Measurements from ENCODE around the gene AK2.
"Not testable (repeated sequence)": the region's sequence is repeated elsewhere in the genome, so short reads cannot be mapped to it uniquely, and the experiment has no call there.

AK2 gene

DNA sequence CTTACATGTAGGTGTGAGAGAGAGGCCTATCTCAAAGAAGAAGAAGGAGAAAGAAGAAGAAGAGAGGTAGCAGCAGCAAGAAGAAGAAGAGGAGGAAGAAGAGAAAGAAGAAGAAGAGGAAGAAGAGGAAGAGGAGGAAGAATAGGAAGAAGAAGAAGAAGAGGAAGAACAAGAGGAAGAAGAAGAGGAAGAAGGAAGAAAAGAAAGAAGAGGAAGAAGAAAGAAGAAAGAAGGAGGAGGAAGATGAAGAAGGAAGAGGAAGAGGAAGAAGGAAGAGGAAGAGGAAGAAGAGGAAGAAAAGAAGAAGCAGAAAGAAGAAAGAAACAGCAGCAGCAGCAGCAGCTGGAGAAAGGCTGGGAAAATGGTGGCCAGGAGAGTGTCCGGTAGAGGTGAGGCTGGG, 33.9 kb upstream of the AK2 start:
- no peak overlapping the region for H3K9ac ChIP-seq (ENCODE audit: low read depth, low read length)
- H3K9me3 ChIP-seq (ENCODE audit: control insufficient read depth, insufficient read depth, low read length), result no peaks in the 10 kb centered on the region
- H3K4me1 ChIP-seq (ENCODE audit: control insufficient read depth, insufficient read depth, low read length), result no peaks in the 10 kb centered on the region
- no peak overlapping the region for H3K4me3 ChIP-seq (ENCODE audit: low read depth, low read length)
- H3K27me3 ChIP-seq (ENCODE audit: control insufficient read depth, insufficient read depth, low read length), result no peaks in the 10 kb centered on the region
- no peaks in the 10 kb centered on the region for H3K36me3 ChIP-seq (ENCODE audit: control insufficient read depth, insufficient read depth, low read length)

DNA sequence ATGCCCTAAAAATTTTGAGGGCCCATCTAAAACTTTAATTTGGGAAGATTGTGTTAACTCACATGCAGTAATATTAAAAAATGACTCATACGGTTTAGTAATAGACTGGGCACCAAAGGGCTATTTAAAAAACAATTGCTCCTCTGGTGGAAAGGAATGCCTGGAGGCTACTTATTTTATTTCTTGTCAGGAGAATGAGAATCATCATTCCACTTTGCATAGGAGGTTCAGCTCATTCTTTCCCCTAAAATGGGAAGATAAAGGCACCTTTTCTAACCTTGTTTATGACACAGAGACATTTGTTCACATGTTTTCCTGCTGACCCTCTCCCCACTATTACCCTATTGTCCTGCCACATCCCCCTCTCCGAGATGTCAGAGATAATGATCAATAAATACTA, 31.4 kb upstream of the AK2 start:
- H3K9ac ChIP-seq (ENCODE audit: low read depth, low read length); H3K4me3 ChIP-seq (ENCODE audit: low read depth, low read length); H3K4me1 ChIP-seq (ENCODE audit: control insufficient read depth, insufficient read depth, low read length); H3K27me3 ChIP-seq (ENCODE audit: control insufficient read depth, insufficient read depth, low read length); H3K9me3 ChIP-seq (ENCODE audit: control insufficient read depth, insufficient read depth, low read length); H3K36me3 ChIP-seq (ENCODE audit: control insufficient read depth, insufficient read depth, low read length): not testable (repeated sequence)

DNA sequence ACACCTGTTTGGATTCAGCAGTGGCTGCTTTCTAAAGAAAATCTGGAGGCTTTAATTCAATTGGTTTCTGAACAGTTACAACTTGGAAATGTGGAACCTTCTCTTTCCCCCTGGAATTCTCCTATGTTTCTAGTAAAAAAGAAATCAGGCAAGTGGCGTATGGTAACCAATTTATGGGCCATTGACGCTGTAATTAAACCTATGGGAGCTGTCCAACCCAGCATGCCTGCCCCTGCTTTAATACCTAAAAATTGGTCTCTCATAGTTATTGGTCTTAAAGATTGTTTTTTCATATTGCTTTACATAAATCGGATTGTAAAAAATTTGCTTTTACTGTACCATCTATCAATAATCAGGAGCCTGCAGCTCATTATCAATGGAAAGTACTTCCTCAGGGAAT, 29.8 kb upstream of the AK2 start:
- not testable (repeated sequence) for H3K4me1 ChIP-seq (ENCODE audit: control insufficient read depth, insufficient read depth, low read length)

DNA sequence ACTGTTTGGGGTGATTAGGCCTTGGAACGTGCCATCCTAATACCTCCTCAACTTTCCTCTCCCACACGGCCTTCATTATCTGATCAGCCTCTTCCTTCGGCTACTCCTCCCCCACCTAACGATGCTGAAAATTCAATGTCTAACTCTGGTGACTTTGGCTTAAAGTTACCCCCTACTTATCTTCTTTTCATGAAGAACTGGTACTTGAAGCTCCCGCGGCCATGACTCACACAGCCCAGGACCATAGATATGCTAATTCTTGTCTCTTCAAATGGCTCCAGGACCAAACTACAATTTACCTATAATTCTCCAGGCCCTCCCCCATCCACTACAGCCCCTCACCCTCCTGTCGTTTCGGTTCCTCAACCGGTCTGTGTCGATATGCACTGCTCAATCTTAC, 28.6 kb upstream of the AK2 start:
- H3K4me1 ChIP-seq (ENCODE audit: control insufficient read depth, insufficient read depth, low read length), result no peaks in the 10 kb centered on the region
- no peaks in the 10 kb centered on the region for H3K36me3 ChIP-seq (ENCODE audit: control insufficient read depth, insufficient read depth, low read length)
- no peak overlapping the region for H3K9ac ChIP-seq (ENCODE audit: low read depth, low read length)
- H3K9me3 ChIP-seq (ENCODE audit: control insufficient read depth, insufficient read depth, low read length), result peaks cover 3% of the 10 kb centered on the region
- H3K27me3 ChIP-seq (ENCODE audit: control insufficient read depth, insufficient read depth, low read length), result no peaks in the 10 kb centered on the region
- no peak overlapping the region for H3K4me3 ChIP-seq (ENCODE audit: low read depth, low read length)

More for the DNA sequence above, 29.8 kb upstream of the AK2 start:
- not testable (repeated sequence) for H3K9me3 ChIP-seq (ENCODE audit: control insufficient read depth, insufficient read depth, low read length); H3K4me3 ChIP-seq (ENCODE audit: low read depth, low read length); H3K27me3 ChIP-seq (ENCODE audit: control insufficient read depth, insufficient read depth, low read length); H3K36me3 ChIP-seq (ENCODE audit: control insufficient read depth, insufficient read depth, low read length); H3K9ac ChIP-seq (ENCODE audit: low read depth, low read length)

DNA sequence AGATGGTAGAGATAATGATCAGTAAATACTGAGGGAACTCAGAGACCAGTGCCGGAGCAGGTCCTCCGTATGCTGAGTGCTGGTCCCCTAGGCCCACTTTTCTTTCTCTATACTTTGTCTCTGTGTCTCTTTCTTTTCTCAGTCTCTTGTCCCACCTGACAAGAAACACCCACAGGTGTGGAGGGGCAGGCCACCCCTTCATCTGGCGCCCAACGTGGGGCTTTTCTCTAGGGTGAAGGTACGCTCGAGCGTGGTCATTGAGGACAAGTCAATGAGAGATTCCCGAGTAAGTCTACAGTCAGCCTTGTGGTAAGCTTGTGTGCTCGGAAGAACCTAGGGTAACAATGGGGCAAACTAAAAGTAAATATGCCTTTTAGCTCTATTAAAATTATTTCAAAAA, 27.6 kb upstream of the AK2 start:
- not testable (repeated sequence) for H3K27me3 ChIP-seq (ENCODE audit: control insufficient read depth, insufficient read depth, low read length); H3K36me3 ChIP-seq (ENCODE audit: control insufficient read depth, insufficient read depth, low read length); H3K9me3 ChIP-seq (ENCODE audit: control insufficient read depth, insufficient read depth, low read length); H3K4me1 ChIP-seq (ENCODE audit: control insufficient read depth, insufficient read depth, low read length); H3K9ac ChIP-seq (ENCODE audit: low read depth, low read length); H3K4me3 ChIP-seq (ENCODE audit: low read depth, low read length)

DNA sequence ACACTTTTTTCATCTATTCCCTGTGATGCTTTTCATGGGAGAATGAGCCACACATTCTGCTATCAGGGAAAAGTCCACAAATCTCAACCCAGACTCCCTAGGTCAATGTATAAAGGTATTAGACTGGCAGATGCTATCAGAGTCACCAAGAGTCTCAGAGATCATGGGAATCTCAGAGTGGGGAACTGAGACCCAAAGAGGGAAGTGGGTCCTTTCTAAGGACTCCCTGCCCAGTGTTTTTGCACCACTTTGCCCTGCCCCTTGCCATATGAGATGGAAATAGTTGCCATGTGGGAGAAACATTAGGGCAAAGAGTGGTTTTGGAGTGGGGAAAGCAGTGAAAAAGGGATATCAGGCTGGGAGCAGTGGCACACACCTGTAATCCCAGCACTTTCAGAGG, 25.2 kb upstream of the AK2 start:
- Histone ChIP-seq H3K9me3 (ENCODE audit: control insufficient read depth, insufficient read depth, low read length) (peaks cover 3% of the 10 kb centered on the region), H3K4me3 (ENCODE audit: low read depth, low read length) (no peak overlapping the region), H3K36me3 (ENCODE audit: control insufficient read depth, insufficient read depth, low read length) (no peaks in the 10 kb centered on the region), H3K4me1 (ENCODE audit: control insufficient read depth, insufficient read depth, low read length) (no peaks in the 10 kb centered on the region), H3K9ac (ENCODE audit: low read depth, low read length) (no peak overlapping the region), H3K27me3 (ENCODE audit: control insufficient read depth, insufficient read depth, low read length) (no peaks in the 10 kb centered on the region)

DNA sequence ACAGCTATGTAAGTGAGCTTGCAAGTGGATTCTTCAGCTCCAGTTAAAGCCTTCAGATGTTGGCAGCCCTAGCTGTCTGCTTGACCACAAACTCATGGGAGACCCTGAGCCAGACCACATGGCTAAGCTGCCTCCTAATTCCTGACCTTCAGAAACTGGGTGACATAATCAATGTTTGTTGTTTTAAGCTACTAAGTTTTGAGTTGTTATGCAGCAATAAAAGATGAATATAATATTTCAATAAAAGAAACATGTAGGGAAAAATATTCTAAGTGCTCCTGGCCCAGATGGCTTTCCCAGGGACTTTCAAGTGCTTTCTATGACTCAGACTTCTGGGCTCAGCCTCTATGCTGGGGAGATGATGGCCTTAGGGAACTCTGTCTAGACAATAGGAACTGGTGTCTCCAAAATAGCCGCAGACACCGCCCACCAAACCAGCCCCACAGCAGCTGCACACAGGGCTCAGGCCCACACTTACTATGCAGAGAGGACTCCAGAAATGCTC, 23.9 kb upstream of the AK2 start:
- H3K9ac ChIP-seq (ENCODE audit: low read depth, low read length), result no peak overlapping the region
- no peaks in the 10 kb centered on the region for H3K36me3 ChIP-seq (ENCODE audit: control insufficient read depth, insufficient read depth, low read length)
- H3K4me3 ChIP-seq (ENCODE audit: low read depth, low read length), result no peak overlapping the region
- H3K27me3 ChIP-seq (ENCODE audit: control insufficient read depth, insufficient read depth, low read length), result no peaks in the 10 kb centered on the region
- H3K4me1 ChIP-seq (ENCODE audit: control insufficient read depth, insufficient read depth, low read length), result no peaks in the 10 kb centered on the region
- H3K9me3 ChIP-seq (ENCODE audit: control insufficient read depth, insufficient read depth, low read length), result peaks cover 3% of the 10 kb centered on the region

DNA sequence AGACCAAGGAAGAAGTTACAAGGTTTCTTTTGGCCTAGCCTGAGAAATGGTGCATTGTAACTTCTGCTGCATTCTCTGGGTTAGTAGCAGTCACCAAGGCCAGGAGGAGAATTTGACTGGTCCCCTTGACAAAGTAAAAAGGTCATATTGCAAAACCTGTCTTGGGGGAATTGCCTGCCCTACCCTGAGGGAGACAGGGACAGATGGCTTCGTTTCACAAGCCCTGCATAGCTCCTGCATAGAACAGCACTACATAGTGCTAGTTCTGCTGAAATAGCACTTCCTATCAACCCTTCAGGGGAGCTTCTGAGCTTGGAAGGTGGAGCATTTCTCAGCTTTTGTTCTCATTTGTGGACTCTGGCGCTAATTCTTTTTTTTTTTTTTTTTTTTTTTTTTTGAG, 20.4 kb upstream of the AK2 start:
- Histone ChIP-seq H3K27me3 (ENCODE audit: control insufficient read depth, insufficient read depth, low read length) (no peaks in the 10 kb centered on the region), H3K9me3 (ENCODE audit: control insufficient read depth, insufficient read depth, low read length) (no peaks in the 10 kb centered on the region), H3K4me3 (ENCODE audit: low read depth, low read length) (no peak overlapping the region), H3K36me3 (ENCODE audit: control insufficient read depth, insufficient read depth, low read length) (no peaks in the 10 kb centered on the region), H3K4me1 (ENCODE audit: control insufficient read depth, insufficient read depth, low read length) (no peaks in the 10 kb centered on the region), H3K9ac (ENCODE audit: low read depth, low read length) (no peak overlapping the region)

DNA sequence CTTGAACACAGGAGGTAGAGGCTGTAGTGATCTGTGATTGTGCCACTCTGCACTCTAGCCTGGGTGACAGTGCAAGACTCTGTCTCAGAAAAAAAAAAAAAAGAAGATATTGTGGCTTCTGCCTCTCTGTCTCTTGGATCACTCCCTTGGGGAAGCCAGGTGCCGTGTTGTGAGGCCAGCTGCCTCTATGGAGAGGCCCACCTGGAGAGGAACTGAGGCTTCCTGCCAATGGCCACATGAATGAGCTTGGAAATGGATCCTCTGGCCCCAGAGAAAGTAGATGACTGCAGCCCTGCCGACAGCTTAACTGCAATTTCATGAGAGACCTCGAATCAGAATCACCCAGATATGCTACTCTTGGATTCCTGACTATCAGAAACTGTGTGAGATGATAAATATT, 19.7 kb upstream of the AK2 start:
- no peak overlapping the region for H3K9ac ChIP-seq (ENCODE audit: low read depth, low read length)

DNA sequence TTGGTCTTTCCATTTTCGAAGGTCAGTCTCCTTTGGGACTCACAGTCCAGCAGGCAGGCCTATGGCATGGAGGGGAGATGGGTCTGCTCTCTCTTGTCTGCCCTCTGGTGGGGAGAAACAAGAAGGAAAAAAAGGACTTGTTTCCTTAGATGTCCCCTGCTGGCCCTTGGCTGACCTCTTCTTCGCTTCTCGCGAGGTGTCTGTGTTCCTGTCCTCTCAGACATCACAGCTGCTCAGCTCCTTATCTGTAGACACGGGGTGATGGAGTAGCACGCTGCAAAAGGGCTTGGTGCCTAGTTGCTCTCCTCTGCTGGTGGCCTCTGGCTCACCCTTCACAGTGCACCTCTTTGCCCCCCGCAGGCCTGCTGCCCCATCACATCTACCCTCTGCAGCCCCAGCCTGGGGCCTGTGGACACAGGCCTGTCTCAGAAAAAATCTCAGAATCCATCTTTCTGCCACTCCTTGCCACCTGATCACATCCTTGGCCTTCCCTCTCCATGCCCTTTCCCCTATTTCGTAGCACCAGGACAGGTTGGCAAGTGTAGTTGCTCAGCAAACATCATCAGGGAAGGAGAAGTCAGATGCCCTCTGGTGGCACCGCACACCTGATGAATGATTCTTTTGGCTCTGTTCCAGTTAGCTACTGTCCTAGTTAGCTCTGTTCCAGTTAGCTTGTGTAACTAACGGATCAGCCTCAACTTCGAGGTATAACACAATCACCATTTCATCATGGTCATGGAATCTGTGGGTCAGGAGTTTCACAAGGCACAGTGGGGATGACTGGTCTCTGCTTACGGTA, 18.7 kb upstream of the AK2 start:
- no peak overlapping the region for H3K9ac ChIP-seq (ENCODE audit: low read depth, low read length)

More for the DNA sequence above, 19.7 kb upstream of the AK2 start:
- Histone ChIP-seq H3K36me3 (ENCODE audit: control insufficient read depth, insufficient read depth, low read length) (no peaks in the 10 kb centered on the region), H3K27me3 (ENCODE audit: control insufficient read depth, insufficient read depth, low read length) (no peaks in the 10 kb centered on the region), H3K9me3 (ENCODE audit: control insufficient read depth, insufficient read depth, low read length) (no peaks in the 10 kb centered on the region), H3K4me3 (ENCODE audit: low read depth, low read length) (no peak overlapping the region), H3K4me1 (ENCODE audit: control insufficient read depth, insufficient read depth, low read length) (no peaks in the 10 kb centered on the region)

DNA sequence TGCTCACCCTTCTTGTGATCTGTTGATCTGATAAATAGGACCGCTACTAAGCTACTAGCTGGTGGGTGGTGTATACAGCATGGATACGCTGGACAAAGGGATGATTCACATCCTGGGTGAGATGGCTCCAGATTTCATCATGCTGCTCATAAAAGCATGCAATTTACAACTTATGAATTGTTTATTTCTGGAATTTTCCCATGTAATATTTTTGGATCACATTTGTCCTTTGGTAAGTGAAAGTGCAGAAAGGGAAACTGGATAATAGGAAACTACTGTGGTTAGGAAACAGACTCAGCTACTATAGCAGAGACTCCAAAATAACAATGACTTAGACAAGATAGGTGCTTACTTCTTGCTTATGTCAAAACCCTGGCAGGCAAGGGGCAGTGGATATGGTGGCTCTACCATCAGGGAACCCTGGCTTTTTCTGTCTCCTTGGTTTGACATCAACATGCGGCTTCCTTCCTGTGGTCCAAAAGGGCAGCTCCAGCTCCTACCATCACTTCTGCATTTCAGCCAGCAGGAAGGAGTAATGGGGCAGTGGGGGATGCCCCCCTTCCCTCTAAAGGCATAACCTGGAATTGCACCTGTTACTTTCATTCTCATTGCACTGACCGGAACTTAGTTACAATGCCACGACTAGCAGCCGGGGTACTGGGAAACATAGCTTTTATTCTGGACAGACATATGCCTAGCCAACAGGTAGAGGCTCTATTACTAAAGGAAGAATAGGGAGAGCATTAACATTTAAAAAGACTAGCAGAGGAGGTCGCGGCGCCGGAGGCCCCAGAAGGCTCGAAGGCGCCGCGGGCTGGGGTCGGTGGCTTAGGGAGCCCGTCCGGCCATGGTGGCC, 13.8 kb upstream of the AK2 start:
- no peaks in the 10 kb centered on the region for H3K4me1 ChIP-seq (ENCODE audit: control insufficient read depth, insufficient read depth, low read length)
- no peak overlapping the region for H3K9ac ChIP-seq (ENCODE audit: low read depth, low read length)
- no peaks in the 10 kb centered on the region for H3K27me3 ChIP-seq (ENCODE audit: control insufficient read depth, insufficient read depth, low read length)
- no peak overlapping the region for H3K4me3 ChIP-seq (ENCODE audit: low read depth, low read length)
- H3K36me3 ChIP-seq (ENCODE audit: control insufficient read depth, insufficient read depth, low read length), result no peaks in the 10 kb centered on the region
- H3K9me3 ChIP-seq (ENCODE audit: control insufficient read depth, insufficient read depth, low read length), result no peaks in the 10 kb centered on the region

More for the DNA sequence above, 18.7 kb upstream of the AK2 start:
- no peak overlapping the region for H3K4me3 ChIP-seq (ENCODE audit: low read depth, low read length)
- H3K4me1 ChIP-seq (ENCODE audit: control insufficient read depth, insufficient read depth, low read length), result no peaks in the 10 kb centered on the region
- no peaks in the 10 kb centered on the region for H3K36me3 ChIP-seq (ENCODE audit: control insufficient read depth, insufficient read depth, low read length)
- H3K27me3 ChIP-seq (ENCODE audit: control insufficient read depth, insufficient read depth, low read length), result no peaks in the 10 kb centered on the region
- H3K9me3 ChIP-seq (ENCODE audit: control insufficient read depth, insufficient read depth, low read length), result no peaks in the 10 kb centered on the region

DNA sequence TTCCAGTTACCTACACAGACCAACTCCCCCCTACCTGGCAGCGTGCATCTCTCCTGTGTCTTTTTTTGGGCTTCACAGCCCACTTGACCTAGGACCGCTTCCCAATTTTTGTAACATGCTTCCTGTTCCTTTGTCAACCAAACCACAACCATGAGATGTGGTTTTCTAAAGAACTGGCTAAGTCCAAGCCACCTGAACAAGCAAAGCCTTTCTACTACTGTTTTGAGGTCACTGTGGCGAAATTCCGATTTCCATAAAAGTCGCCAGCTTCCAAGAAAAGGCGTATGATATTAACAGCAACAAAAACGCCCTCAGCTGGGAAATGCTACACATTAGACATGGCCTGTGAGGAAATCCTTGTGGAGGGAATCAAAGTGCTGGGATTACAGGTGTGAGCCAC, 12.7 kb upstream of the AK2 start:
- H3K9me3 ChIP-seq (ENCODE audit: control insufficient read depth, insufficient read depth, low read length), result no peaks in the 10 kb centered on the region
- H3K27me3 ChIP-seq (ENCODE audit: control insufficient read depth, insufficient read depth, low read length), result no peaks in the 10 kb centered on the region
- no peak overlapping the region for H3K9ac ChIP-seq (ENCODE audit: low read depth, low read length)
- H3K4me3 ChIP-seq (ENCODE audit: low read depth, low read length), result no peak overlapping the region
- H3K36me3 ChIP-seq (ENCODE audit: control insufficient read depth, insufficient read depth, low read length), result no peaks in the 10 kb centered on the region
- no peaks in the 10 kb centered on the region for H3K4me1 ChIP-seq (ENCODE audit: control insufficient read depth, insufficient read depth, low read length)

Data from iPS-15b (cell line).